AG09309 (cell line): ENCODE results near the gene FZD4.
"Not testable (repeated sequence)": the region's sequence is repeated elsewhere in the genome, so short reads cannot be mapped to it uniquely, and the experiment has no call there.

Experiments
- DNase-seq: peaks from one replicate; pipeline ENCODE4 v3.0.0-alpha.2; 2010; ENCODE audit warnings: low read depth
- H3K4me3 ChIP-seq: 2 replicates; pipeline ENCODE4 v1.5.1; 2011; ENCODE audit warnings: mild to moderate bottlenecking, low read depth, low read length, moderate library complexity; ENCODE audit not compliant: control insufficient read depth
- CTCF ChIP-seq: IDR thresholded peaks from 2 replicates; pipeline ENCODE4 v1.5.1; 2011; ENCODE audit warnings: mild to moderate bottlenecking, low read depth, low read length, inconsistent platforms; ENCODE audit not compliant: insufficient read depth, control insufficient read depth; ENCODE audit errors: missing control alignments

FZD4 gene

GRCh38 chr11:86977441-86978050 lies 22.4 kb upstream of the FZD4 start:
- no peak overlapping the region for H3K4me3 ChIP-seq
- DNase-seq, result no peak
- no peak for TF ChIP-seq CTCF

GRCh38 chr11:86972734-86973133 lies 17.5 kb upstream of the FZD4 start:
- DNase-seq, result no peak
- H3K4me3 ChIP-seq, result no peak overlapping the region
- TF ChIP-seq CTCF, result no peak

GRCh38 chr11:86969258-86969657 lies 14.1 kb upstream of the FZD4 start:
- no peak overlapping the region for H3K4me3 ChIP-seq
- no peak for DNase-seq
- TF ChIP-seq CTCF, result no peak

- DNase-seq, H3K4me3 ChIP-seq: not testable (repeated sequence)
These were observed 12.4 kb upstream of the FZD4 start for GRCh38 chr11:86967601-86968000.

GRCh38 chr11:86957976-86958646 lies 2.9 kb upstream of the FZD4 start:
- TF ChIP-seq CTCF, result no peak
- no peak overlapping the region for H3K4me3 ChIP-seq
- no peak for DNase-seq

GRCh38 chr11:86956905-86957195 lies 1.7 kb upstream of the FZD4 start:
- no peak for DNase-seq
- no peak for TF ChIP-seq CTCF
- no peak overlapping the region for H3K4me3 ChIP-seq

GRCh38 chr11:86955111-86955360 lies 159 bp downstream of the FZD4 start:
- no peak for TF ChIP-seq CTCF
- DNase-seq, result no peak
- H3K4me3 ChIP-seq, result peak overlapping the region; percentile 75
